ENCODE results near the gene WNT6. TPM values are rescaled to one million over a fixed set of nuclear protein-coding genes. Genes with fewer than 3 reads are reported as not detected.

WNT6 gene
- total RNA-seq, 1 donor from 2014 or later, result not detected

DNA sequence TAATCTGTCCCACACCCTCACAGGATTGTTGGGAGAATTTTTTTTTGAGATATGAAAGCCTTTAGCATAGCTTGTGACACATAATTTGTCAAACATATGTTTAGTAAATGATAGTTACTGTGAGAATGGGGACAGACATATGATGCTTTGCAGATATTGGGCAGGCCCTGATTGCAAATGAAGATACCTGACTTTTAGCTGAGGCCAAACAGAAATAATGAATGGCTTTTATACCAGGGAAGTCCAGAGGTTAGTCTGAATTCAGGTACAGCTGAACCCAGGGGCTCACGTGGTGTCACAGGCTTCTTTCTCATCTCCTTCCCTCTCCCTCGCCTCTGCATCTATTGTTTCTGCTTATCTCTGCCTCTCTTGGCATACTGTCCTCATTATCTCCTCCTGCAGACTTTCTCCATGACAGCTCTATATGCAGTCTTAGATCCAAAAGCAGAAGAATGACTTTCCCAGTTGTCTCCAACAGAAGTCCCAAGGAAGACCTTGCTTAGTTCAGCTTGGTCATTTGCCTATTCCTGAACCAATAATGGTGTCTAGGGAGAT lies 16.2 kb downstream of the WNT6 start:
- Mint-ChIP-seq H3K4me1 (ENCODE audit: low read depth) (peaks cover 10% of the 10 kb centered on the region), H3K27ac (ENCODE audit: unreplicated experiment) (no peak overlapping the region), H3K9me3 (ENCODE audit: low read depth) (no peaks in the 10 kb centered on the region), H3K27me3 (ENCODE audit: low read depth) (peaks cover 62% of the 10 kb centered on the region), H3K4me3 (ENCODE audit: unreplicated experiment) (no peak overlapping the region), H3K36me3 (ENCODE audit: low read depth) (no peaks in the 10 kb centered on the region)
- TF ChIP-seq, protein P1, sequence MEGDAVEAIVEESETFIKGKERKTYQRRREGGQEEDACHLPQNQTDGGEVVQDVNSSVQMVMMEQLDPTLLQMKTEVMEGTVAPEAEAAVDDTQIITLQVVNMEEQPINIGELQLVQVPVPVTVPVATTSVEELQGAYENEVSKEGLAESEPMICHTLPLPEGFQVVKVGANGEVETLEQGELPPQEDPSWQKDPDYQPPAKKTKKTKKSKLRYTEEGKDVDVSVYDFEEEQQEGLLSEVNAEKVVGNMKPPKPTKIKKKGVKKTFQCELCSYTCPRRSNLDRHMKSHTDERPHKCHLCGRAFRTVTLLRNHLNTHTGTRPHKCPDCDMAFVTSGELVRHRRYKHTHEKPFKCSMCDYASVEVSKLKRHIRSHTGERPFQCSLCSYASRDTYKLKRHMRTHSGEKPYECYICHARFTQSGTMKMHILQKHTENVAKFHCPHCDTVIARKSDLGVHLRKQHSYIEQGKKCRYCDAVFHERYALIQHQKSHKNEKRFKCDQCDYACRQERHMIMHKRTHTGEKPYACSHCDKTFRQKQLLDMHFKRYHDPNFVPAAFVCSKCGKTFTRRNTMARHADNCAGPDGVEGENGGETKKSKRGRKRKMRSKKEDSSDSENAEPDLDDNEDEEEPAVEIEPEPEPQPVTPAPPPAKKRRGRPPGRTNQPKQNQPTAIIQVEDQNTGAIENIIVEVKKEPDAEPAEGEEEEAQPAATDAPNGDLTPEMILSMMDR (IDR thresholded peaks at IDR 0.05), result no peak
- DNase-seq (ENCODE audit: low spot score), result no peak

DNA sequence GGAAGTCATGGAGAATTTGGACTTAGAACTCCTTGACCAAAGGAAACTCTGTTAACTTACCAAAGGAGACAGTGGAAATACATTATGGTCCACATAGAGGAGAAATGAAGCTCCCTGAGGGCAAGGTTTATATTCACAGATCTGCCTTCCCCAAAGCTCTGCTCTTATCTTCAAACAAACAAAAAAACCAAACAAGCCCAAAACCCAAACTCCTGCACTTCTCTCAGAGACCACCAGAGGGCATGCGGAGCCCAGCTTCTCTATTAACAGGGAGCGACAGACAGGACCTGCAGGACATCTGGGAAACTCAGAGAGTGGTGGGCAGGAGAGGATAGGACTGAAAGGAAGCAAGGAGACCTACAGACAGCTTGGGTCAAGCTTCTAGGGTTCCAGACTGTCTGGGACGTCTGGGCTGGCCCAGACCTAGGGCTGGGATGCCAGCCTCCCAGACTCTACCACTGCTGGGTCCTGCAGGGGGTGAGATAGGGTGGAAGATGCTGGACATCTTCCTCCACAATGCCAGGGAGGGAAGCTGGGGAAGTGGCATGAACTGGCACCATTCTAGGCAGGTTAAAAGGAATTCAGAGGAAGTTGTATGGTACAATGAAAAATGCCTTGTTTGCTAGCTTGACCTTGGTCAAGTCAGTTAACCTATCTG lies 17.1 kb downstream of the WNT6 start:
- H3K27me3 Mint-ChIP-seq (ENCODE audit: low read depth), result peaks cover 69% of the 10 kb centered on the region
- no peaks in the 10 kb centered on the region for H3K9me3 Mint-ChIP-seq (ENCODE audit: low read depth)
- DNase-seq (ENCODE audit: low spot score), result peak; percentile 29
- H3K27ac Mint-ChIP-seq (ENCODE audit: unreplicated experiment), result no peak overlapping the region
- TF ChIP-seq, protein P1 (IDR thresholded peaks at IDR 0.05), result peak; percentile 95
- H3K4me1 Mint-ChIP-seq (ENCODE audit: low read depth), result peaks cover 12% of the 10 kb centered on the region
- no peaks in the 10 kb centered on the region for H3K36me3 Mint-ChIP-seq (ENCODE audit: low read depth)
- no peak overlapping the region for H3K4me3 Mint-ChIP-seq (ENCODE audit: unreplicated experiment)

DNA sequence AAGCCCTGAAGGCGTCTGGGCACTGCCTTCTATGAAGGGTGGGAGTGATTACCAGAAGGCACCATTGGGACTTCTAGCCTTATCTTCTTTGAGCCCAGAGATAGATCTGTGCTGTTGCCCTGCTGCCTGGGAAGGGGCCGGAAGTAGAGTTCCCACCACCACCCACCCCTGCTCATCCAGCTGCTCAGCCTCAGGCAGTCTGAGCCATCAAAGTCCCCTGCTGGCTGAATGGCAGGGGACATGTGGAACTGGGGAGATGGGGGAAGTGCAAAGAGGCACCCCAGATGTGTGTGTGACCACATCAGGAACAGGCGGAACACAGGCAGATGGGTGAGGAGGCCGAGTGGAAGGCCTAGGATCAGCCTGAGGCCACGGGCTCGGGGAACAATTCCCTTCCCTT lies 17.7 kb downstream of the WNT6 start:
- Mint-ChIP-seq H3K4me3 (ENCODE audit: unreplicated experiment) (no peak overlapping the region), H3K27me3 (ENCODE audit: low read depth) (peaks cover 69% of the 10 kb centered on the region), H3K4me1 (ENCODE audit: low read depth) (peaks cover 12% of the 10 kb centered on the region), H3K27ac (ENCODE audit: unreplicated experiment) (no peak overlapping the region), H3K36me3 (ENCODE audit: low read depth) (no peaks in the 10 kb centered on the region), H3K9me3 (ENCODE audit: low read depth) (no peaks in the 10 kb centered on the region)
- DNase-seq (ENCODE audit: low spot score), result peak; percentile 30
- TF ChIP-seq, protein P1 (IDR thresholded peaks at IDR 0.05), result no peak

DNA sequence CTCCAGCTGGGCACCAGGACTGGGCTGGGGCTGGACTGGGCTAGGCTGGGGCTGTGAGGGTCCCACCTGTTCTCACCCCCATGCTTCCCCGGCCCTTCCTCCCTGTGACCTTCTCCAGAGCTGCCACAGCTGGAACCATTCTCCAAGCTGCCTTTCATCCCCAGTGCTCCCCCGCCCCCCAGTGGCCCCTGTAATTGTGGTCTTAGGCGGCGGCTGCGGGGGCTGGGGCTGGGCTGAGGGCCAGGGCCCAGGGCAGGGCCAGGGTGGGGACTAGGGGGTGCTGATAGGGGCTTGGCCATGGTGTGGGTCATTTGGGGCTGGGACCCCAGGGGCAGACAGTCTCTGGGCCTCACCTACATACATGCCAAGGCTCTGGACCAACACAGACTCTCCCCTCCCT lies 18.3 kb downstream of the WNT6 start:
- Mint-ChIP-seq H3K36me3 (ENCODE audit: low read depth) (peaks cover 1% of the 10 kb centered on the region), H3K4me1 (ENCODE audit: low read depth) (peaks cover 12% of the 10 kb centered on the region), H3K27ac (ENCODE audit: unreplicated experiment) (no peak overlapping the region)

DNA sequence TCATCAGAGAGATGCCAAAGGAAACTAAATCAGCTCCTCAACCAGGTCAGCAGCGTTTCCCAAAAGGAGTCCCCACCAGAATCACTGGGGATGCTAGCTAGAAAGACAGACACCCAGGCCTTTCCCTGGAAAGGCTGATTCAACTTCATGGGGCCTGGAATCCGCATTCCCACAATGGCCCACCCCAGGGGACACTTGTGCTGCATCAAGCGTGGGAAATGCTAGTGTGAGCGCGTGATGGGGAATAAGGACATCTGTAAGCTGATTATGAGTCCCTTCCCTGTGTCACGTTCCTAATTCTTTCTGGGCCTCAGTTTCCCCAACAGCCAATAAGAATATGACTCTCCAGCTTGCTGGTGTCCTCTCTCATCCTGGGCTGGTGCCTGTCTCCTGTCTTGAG lies 18.9 kb downstream of the WNT6 start:
- Mint-ChIP-seq H3K27ac (ENCODE audit: unreplicated experiment) (no peak overlapping the region), H3K27me3 (ENCODE audit: low read depth) (peaks cover 69% of the 10 kb centered on the region), H3K4me3 (ENCODE audit: unreplicated experiment) (no peak overlapping the region), H3K9me3 (ENCODE audit: low read depth) (no peaks in the 10 kb centered on the region), H3K4me1 (ENCODE audit: low read depth) (peaks cover 6% of the 10 kb centered on the region), H3K36me3 (ENCODE audit: low read depth) (peaks cover 1% of the 10 kb centered on the region)
- peak; percentile 15 for DNase-seq (ENCODE audit: low spot score)
- TF ChIP-seq, protein P1 (IDR thresholded peaks at IDR 0.05), result no peak

More for the DNA sequence above, 18.3 kb downstream of the WNT6 start:
- DNase-seq (ENCODE audit: low spot score), result peak; percentile 66
- H3K27me3 Mint-ChIP-seq (ENCODE audit: low read depth), result peaks cover 70% of the 10 kb centered on the region
- no peak overlapping the region for H3K4me3 Mint-ChIP-seq (ENCODE audit: unreplicated experiment)
- TF ChIP-seq, protein P1 (IDR thresholded peaks at IDR 0.05), result no peak
- no peaks in the 10 kb centered on the region for H3K9me3 Mint-ChIP-seq (ENCODE audit: low read depth)

Measured in chondrocyte (in vitro differentiated cells).